Spinal cord (tissue), 10 donors: Measurements from ENCODE around the gene SPEF2. TPM values are rescaled to one million over a fixed set of nuclear protein-coding genes. Genes with fewer than 3 reads are reported as not detected.
"Not testable (repeated sequence)": the region's sequence is repeated elsewhere in the genome, so short reads cannot be mapped to it uniquely, and the experiment has no call there.

Source experiments
- DNase-seq, 6 donors: peaks; one replicate each; pipeline versions ENCODE4 v3.0.0 to v3.0.0-alpha.2; 2013 to 2015; ENCODE audit warnings: low spot score in 6 of 6, low read depth in 4 of 6
- H3K27ac ChIP-seq: one replicate; pipeline ENCODE4 v1.5.1; 2013; ENCODE audit warnings: low read depth, low read length, control low read depth
- H3K27me3 ChIP-seq: one replicate; pipeline ENCODE4 v1.6.1; 2013; ENCODE audit warnings: low read length; ENCODE audit not compliant: control insufficient read depth, insufficient read depth
- H3K36me3 ChIP-seq: one replicate; pipeline ENCODE4 v1.6.1; 2013; ENCODE audit warnings: low read length; ENCODE audit not compliant: control insufficient read depth, insufficient read depth
- H3K4me1 ChIP-seq: one replicate; pipeline ENCODE4 v1.6.1; 2013; ENCODE audit warnings: low read length; ENCODE audit not compliant: control insufficient read depth, insufficient read depth
- H3K4me3 ChIP-seq: one replicate; pipeline ENCODE4 v1.5.1; 2013; ENCODE audit warnings: low read depth, low read length, control low read depth
- H3K9me3 ChIP-seq: one replicate; pipeline ENCODE4 v1.6.1; 2013; ENCODE audit warnings: low read length; ENCODE audit not compliant: control insufficient read depth, insufficient read depth
- WGBS: methylation state at CpG from one replicate; pipeline ENCODE4 v1.1.5; 2013; ENCODE audit warnings: missing lambda C conversion rate; ENCODE audit not compliant: insufficient coverage; 5-methylcytosine and 5-hydroxymethylcytosine counted together
- polyA plus RNA-seq, 2 donors: library from polyadenylated mRNA; unstranded; fragments of 120-200 nt; gene quantifications; one replicate each; pipeline ENCODE4 v1.2.1, GENCODE V29; 2013; ENCODE audit not compliant: insufficient read length in 2 of 2
- total RNA-seq, 2 donors: library from RNA; depleted of rRNA in 1 of 2; stranded (reverse); fragments of 120-200 nt in 1 of 2; fragments of >200 nt in 1 of 2; gene quantifications; one replicate each; pipeline versions ENCODE4 v1.2.3 to v1.2.4, GENCODE V29; 2013 to 2014
- donor health status: healthy.

SPEF2 gene
- total and polyA plus RNA-seq, 4 donors = 14.9 to 36.4 (median 21.7) TPM

DNA sequence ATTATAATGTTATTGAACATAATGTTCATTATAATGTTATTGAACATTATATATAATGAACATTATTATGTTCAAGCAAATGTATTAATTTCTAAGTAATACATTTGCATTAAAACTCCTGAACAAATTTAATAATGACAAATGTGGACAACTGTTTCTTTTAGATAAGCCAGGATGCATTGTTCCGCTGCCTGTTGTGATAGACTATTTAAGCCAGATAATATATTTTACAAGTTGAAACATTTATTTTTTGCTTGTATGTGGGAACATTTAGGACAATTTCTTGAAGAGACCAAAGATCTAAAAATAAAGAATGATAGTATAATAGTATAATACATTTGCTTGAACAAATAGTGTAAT, 54.6 kb downstream of the SPEF2 start:
- not testable (repeated sequence) for H3K4me1 ChIP-seq, H3K27ac ChIP-seq, H3K27me3 ChIP-seq, H3K36me3 ChIP-seq, DNase-seq, H3K9me3 ChIP-seq, H3K4me3 ChIP-seq
- WGBS = no CpG with 5 or more reads among the region's 1 CpG

DNA sequence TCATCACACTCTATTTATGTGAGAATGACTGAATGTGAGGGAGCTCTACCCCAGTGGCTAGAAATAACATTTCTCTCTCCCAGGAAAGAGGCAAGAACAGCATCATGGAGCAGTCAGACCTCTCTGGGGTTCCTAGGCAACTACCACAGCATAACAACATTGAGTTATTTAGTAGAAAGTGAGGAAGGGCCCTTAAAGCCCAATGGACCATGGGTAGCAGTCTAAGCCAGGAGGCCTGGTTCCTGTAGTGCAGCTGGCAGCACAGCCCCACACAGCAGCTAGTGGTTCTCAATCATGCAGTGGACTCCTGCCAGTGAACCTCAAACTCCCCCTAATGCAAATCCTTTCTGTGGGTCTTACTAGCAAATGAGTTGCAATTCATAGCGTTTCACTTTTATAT, 55.3 kb downstream of the SPEF2 start:
- no peak overlapping the region for H3K4me3 ChIP-seq
- whole genome bisulfite sequencing = no CpG with 5 or more reads among the region's 1 CpG
- H3K27ac ChIP-seq = no peak overlapping the region
- no peaks in the 10 kb centered on the region for H3K27me3 ChIP-seq
- H3K36me3 ChIP-seq = no peaks in the 10 kb centered on the region
- no peaks in the 10 kb centered on the region for H3K9me3 ChIP-seq
- peak in 2 of 6 donors; percentile 13 to 50 for DNase-seq
- H3K4me1 ChIP-seq = peaks cover 3% of the 10 kb centered on the region

DNA sequence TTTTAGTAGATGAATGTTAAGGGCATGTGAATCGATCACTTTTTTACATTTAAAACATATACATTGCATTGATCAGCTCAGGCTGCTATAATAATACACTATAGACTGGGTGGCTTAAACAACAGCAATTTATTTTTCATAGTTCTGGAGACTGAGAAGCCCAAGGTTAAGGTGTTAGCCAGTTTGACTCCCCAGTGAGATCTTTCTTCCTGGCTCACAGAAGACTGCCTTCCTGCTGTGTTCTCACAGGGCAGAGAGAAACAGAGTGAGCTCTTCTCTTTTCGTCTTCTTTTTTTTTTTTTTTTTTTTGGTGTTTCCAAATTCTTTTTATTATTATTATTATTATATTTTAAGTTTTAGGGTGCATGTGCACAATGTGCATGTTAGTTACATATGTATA, 56.4 kb downstream of the SPEF2 start:
- H3K4me3 ChIP-seq = no peak overlapping the region
- no peak for DNase-seq
- no peaks in the 10 kb centered on the region for H3K27me3 ChIP-seq
- H3K36me3 ChIP-seq = no peaks in the 10 kb centered on the region
- no CpG with 5 or more reads among the region's 2 CpGs for WGBS
- no peaks in the 10 kb centered on the region for H3K9me3 ChIP-seq
- H3K27ac ChIP-seq = no peak overlapping the region
- H3K4me1 ChIP-seq = peaks cover 3% of the 10 kb centered on the region

DNA sequence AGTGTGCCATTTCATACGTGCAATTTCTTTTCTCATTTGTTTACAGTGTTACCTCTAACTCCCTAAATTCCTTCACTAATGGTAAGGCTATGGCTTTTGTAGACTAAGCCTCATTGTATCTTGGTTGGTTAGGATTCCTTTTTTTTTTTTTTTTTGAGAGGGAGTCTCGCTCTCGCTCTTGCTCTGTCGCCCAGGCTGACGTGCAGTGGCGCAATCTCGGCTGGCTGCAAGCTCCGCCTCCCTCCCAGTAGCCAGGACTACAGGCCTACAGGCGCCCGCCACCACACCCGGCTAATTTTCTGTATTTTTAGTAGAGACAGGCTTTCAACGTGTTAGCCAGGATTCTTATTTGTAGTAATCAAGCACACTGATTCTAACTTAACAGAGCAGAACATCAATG, 57.7 kb downstream of the SPEF2 start:
- Histone ChIP-seq H3K4me1 (peaks cover 3% of the 10 kb centered on the region), H3K36me3 (no peaks in the 10 kb centered on the region), H3K4me3 (no peak overlapping the region), H3K27ac (no peak overlapping the region), H3K27me3 (no peaks in the 10 kb centered on the region), H3K9me3 (no peaks in the 10 kb centered on the region)
- WGBS = no CpG with 5 or more reads among the region's 12 CpGs
- no peak for DNase-seq

DNA sequence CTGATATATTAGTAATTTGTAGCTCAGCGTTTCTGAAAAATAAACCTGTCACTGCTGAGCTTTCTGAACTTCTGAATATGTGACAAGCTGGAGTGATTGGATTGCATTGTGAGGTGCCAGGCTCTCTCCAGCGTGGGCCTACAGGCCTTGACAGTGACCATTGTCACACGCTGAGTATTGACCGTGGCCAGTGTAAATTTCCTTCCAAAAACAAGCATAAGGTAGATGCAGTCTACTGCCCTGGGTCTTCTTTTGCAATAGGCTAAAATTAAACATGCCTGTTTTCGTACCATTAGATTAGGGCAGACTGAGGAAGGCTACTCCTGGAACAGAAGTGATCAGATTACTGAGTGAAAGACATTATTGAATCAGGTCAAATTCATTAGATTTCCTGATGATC, 60.2 kb downstream of the SPEF2 start:
- no peaks in the 10 kb centered on the region for H3K27me3 ChIP-seq
- 69% methylated on average over 3 of the region's 5 CpGs for WGBS
- H3K9me3 ChIP-seq = no peaks in the 10 kb centered on the region
- H3K4me3 ChIP-seq = no peak overlapping the region
- H3K4me1 ChIP-seq = peaks cover 3% of the 10 kb centered on the region
- H3K36me3 ChIP-seq = no peaks in the 10 kb centered on the region
- DNase-seq = no peak
- no peak overlapping the region for H3K27ac ChIP-seq

GRCh38 chr5:35678661-35679060, 61.0 kb downstream of the SPEF2 start:
- Histone ChIP-seq H3K27ac (no peak overlapping the region), H3K4me3 (no peak overlapping the region), H3K27me3 (no peaks in the 10 kb centered on the region), H3K36me3 (no peaks in the 10 kb centered on the region), H3K4me1 (no peaks in the 10 kb centered on the region), H3K9me3 (no peaks in the 10 kb centered on the region)
- no peak for DNase-seq
- 92% methylated on average over 2 of the region's 3 CpGs for WGBS

GRCh38 chr5:35679357-35679756, 61.7 kb downstream of the SPEF2 start:
- WGBS = 92% methylated on average over 1 of the region's 1 CpG
- no peak for DNase-seq
- Histone ChIP-seq H3K4me3 (no peak overlapping the region), H3K27ac (no peak overlapping the region), H3K4me1 (no peaks in the 10 kb centered on the region), H3K36me3 (no peaks in the 10 kb centered on the region), H3K9me3 (no peaks in the 10 kb centered on the region), H3K27me3 (no peaks in the 10 kb centered on the region)

GRCh38 chr5:35681911-35682310, 64.2 kb downstream of the SPEF2 start:
- no CpG with 5 or more reads among the region's 1 CpG for WGBS
- H3K4me3 ChIP-seq = no peak overlapping the region
- no peak for DNase-seq
- no peaks in the 10 kb centered on the region for H3K36me3 ChIP-seq
- no peaks in the 10 kb centered on the region for H3K9me3 ChIP-seq
- no peak overlapping the region for H3K27ac ChIP-seq
- H3K27me3 ChIP-seq = no peaks in the 10 kb centered on the region
- no peaks in the 10 kb centered on the region for H3K4me1 ChIP-seq

GRCh38 chr5:35683466-35683865, 65.8 kb downstream of the SPEF2 start:
- H3K4me1 ChIP-seq = no peaks in the 10 kb centered on the region
- H3K4me3 ChIP-seq = no peak overlapping the region
- no peaks in the 10 kb centered on the region for H3K9me3 ChIP-seq
- no CpG with 5 or more reads among the region's 6 CpGs for WGBS
- H3K27ac ChIP-seq = no peak overlapping the region
- H3K36me3 ChIP-seq = no peaks in the 10 kb centered on the region
- no peak for DNase-seq
- no peaks in the 10 kb centered on the region for H3K27me3 ChIP-seq

DNA sequence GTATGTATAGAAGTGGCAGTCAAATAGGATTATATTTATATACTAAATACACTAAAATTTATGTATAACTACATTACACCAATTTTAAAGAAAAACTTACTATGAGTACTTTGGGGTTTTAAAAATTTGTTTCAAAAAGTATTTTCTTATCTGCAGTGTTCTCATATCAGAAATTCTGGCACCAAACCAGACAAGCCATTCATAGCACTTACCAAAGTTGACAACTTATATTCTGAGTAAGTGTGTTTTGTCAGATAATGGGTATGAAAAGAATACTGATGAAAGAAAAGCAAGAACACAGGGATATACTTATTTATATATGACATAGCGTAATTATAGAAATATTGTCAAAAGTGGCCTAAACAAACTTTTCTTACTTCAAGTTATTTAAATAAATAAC, 67.5 kb downstream of the SPEF2 start:
- Histone ChIP-seq H3K36me3 (no peaks in the 10 kb centered on the region), H3K4me1 (no peaks in the 10 kb centered on the region), H3K27ac (no peak overlapping the region), H3K4me3 (no peak overlapping the region), H3K27me3 (no peaks in the 10 kb centered on the region), H3K9me3 (no peaks in the 10 kb centered on the region)
- WGBS = no CpG with 5 or more reads among the region's 1 CpG
- DNase-seq = no peak
